ENCODE results near the gene GOLGA3.

Gene GOLGA3

DNA sequence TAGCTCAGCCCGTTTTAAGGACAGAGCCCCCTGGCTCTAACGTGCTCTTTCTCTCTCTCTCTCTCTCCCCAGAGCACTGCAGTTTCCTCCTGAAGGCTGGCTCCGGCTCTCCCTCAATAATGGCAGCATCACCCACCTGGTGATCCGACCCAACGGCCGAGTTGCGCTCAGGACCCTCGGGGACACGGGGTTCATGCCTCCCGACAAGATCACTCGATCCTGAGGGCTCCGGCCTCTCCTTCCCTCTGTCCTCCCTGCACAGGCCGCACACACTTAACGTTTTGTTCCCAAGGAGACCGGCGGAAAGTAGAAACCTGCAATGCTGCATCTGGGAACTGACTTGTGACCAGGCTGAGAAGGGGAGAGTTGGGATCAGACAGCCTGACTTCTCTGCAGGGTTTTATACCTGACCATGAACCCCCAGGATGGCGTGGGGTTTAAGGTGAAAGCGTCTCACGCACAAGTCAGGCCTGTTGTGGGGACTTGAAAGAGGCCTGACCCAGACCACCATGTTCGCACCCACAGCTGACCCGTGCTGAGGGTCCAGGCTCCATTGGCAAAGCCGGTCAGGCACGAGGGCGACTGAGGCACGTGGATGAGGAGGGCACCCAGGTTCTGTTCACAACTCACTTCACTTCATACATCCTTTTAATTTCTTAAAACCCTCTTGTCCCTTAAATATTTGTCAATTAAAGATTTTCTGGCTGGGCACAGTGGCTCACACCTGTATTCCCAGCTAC lies 107.9 kb downstream of the GOLGA3 start:
- DNase-seq (ENCODE audit: low spot score), result no peak

GRCh38 chr12:132719954-132720324 lies 108.7 kb downstream of the GOLGA3 start:
- no peak for DNase-seq (ENCODE audit: low spot score)

DNA sequence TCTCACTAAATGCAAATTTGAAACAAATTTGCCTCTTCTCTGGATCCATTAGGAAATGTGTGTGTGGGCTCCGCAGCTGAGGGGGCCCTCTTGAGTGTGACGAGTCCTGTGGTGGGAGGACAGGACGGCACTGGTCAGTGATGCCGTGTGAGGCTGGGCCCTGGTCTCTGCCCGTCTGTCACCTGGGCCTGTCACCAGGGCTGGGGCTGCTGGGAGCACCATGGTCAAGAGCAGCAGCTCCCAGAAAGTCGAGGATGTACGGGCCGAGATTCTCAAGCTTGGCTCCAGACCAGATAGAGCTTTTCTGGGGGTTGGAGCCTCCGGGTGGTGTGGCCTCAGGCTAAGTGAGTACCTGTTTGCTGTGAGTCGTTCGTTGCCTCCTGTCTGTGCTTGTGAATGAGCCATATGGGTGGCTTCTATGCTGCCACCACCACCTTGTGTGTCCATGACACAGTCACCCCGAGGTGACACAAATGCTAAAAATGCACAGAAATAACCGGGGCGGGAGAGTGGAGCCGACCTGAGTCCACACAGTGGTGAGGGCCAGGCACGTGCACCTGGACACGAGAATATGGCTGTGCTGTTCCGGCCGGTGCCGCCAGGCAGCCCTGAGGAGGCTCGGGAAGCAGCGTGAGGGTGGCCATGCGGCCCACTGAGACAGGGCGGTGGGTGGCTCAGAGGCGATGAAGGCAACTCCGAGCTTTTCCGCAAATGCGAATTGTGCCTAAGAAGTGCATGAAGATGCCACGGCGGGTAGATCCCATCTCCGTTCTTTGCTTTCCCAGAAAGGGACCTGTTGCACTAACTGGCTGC lies 109.3 kb downstream of the GOLGA3 start:
- no peak for DNase-seq (ENCODE audit: low spot score)

All from LoVo (cell line).